ENCODE results near the gene CPM.
"Not testable (repeated sequence)": the region's sequence is repeated elsewhere in the genome, so short reads cannot be mapped to it uniquely, and the experiment has no call there.

CPM gene

GRCh38 chr12:68804657-68805591 is 128.0 kb downstream of the CPM start:
- no peak for DNase-seq
- intact Hi-C loops (cut with DNase I) = no loop called here

GRCh38 chr12:68803948-68804656 is 128.9 kb downstream of the CPM start:
- no peak for DNase-seq
- intact Hi-C loops (cut with DNase I) = no loop called here

- DNase-seq; intact Hi-C loops (cut with DNase I): not testable (repeated sequence)
Observed at GRCh38 chr12:68802911-68803651, 129.9 kb downstream of the CPM start.

- DNase-seq; intact Hi-C loops (cut with DNase I): not testable (repeated sequence)
Observed at GRCh38 chr12:68802372-68802745, 130.6 kb downstream of the CPM start.
